NCI-H524 treated with DMSO at 0.1 percent for 48 hours (cell line): Measurements from ENCODE around the gene NDUFC2.
A peak's percentile ranks its signal among the peaks of the same experiment; 100 is the strongest.
"Not testable (repeated sequence)": the region's sequence is repeated elsewhere in the genome, so short reads cannot be mapped to it uniquely, and the experiment has no call there.

ENCODE experiments used
- DNase-seq: peaks from one replicate; lab custom pipeline; 2025; lab: John Stamatoyannopoulos, UW

NDUFC2 gene

DNA sequence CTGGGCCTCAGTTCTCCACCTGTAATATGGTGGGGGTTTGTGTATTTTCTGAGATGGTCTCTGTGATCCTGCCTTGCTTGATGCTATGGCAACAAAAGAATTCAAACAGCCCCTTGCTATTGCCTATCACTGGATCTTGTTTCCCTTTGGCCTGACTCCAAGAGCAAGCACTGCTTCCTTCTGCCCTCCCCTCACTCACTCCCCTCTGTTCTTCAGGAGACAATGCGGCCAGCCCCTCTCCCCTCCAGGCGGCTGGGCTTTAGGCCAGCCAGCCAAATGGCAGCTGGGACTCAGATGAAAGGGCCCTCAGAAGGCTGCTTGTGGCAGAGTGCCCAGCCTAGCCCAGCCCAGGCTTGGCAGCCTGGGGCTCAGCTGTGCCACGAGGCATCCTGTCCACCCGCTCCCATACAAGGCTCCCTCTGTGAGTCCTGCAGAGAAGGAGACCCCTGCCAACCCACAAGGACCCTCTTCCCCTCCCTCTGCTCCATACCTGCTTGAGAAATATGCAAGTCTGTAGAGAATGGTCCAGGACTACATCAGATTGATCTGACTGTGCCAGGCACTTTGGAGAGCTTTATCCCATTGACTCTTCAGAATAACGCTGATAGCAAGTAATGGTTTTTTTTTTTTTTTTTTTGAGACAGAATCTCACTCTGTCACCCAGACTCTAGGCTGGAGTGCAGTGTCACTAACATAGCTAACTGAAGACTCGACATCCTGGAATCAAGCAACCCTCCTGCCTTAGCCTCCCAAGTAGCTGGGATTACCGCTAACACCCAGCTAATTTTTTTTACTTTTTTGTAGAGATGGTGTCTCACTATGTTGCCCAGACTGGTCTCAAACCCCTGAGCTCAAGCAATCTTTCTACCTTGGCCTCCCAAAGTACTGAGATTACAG lies 49.0 kb downstream of the NDUFC2 start:
- peak; percentile 91 for DNase-seq

DNA sequence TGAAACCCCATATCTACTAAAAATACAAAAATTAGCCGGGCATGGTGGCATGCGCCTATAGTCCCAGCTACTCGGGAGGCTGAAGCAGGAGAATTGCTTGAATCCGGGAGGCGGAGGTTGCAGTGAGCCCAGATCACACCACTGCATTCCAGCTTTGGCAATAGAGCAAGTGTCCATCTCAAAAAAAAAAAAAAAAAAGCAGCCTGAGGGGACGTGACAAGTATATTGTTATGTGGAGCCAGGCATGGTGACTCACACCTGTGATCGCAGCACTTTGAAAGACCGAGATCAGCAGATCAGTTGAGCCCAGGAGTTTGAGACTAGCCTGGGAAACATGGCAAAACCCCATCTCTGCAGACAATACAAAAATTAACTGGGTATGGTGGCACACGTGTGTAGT lies 51.2 kb downstream of the NDUFC2 start:
- DNase-seq, result not testable (repeated sequence)

DNA sequence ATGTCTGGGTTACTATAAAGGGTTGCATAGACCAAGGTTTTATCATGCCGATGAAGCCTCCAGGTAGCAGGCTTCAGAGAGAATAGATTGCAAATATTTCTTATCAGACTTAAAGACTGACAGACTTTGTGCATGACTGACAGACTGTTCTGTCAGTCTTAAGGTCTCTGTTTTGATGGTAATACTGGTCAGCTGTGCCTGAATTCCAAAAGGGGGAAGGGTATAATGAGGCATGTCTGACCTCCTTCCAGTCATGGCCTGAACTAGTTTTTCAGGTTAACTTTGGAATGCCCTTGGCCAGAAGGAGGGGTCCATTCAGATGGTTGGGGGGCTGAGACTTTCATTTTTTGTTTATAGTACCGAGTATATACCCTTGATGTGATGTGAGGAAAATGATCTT lies 51.9 kb downstream of the NDUFC2 start:
- DNase-seq, result no peak

DNA sequence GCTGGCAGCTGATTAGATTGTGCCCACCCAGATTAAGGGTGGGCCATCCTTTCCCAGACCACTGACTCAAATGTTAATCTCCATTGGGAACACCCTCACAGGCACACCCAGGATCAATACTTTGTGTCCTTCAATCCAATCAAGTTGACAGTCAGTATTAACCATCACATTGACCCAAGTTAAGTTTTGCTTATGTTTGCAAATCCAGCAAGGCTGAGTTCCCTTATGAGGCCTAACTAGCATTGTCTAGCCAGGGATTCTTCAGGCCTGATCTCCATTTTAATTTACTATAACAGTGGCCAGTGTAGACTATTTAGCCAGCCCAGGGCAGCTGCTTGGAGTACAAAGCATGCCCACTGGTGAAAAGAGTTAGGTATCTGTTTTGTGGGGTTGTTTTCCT lies 54.3 kb downstream of the NDUFC2 start:
- DNase-seq, result no peak

DNA sequence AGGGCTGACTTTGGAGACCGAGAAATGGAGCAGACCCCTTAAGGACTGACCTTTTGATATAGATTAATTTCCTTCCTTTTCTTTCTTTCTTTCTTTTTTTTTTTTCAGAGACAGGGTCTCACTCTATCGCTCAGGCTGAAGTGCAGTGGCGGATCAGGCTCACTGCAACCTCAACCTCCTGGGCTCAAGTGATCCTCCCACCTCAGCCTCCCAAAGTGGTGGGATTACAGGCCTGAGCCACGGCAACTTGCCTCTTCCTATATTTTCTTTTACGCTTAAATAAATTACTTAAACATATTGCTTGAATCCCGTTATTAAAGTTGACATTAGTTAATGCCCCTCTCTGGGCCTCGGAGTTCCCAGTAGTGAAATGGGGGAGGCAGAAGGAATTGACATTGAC lies 56.2 kb downstream of the NDUFC2 start:
- no peak for DNase-seq

DNA sequence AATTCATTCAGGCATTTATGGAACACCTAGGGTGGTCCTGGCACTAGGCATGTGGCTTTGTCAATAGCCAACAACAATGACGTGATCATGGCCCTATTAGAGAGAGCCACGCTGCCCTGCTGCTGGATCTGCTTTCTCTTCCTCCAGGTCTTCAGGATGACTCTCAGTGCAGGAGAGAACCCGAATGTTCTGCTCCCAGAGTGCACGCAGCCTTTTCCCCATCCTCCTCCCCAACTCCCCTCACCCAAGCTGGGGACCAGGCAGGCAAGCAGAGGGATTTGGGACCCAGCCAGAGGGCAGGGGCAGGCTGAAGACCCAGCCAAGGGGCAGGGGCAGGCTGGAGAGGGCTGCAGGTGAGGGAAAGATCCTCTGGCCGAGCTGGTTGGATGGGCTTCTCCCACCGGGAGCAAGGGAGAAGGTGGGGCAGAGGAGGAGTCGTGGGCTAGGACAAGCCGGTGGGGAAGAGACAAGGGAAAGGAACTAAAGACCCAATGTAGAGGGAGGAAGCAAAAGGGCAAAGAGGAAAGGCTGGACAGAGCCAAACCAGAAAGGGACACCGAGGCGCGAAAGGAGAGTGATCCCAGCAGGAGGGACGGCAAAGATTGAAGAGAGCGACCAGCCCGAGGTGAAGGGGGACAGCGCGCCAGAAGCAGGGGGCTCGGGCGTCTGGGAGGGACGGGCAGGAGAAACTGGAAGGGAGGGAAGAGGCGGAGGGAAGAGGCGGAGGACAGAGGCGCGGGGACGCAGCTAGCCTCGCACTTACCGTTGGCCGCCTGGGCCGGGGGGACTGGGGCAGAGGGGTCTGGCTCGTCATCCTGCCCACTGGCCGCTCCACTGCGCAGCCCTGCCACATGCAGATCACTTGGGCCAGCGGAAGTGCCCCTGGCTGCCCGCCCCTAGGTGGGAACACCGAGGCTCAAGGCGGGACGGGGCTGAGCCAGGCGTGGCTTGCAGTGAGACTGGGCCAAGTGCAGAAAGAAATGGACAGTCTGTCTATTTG lies 57.0 kb downstream of the NDUFC2 start, which contains the start of gene KCTD14:
Gene KCTD14, minus strand, starts transcription at position 880 of the 1,000 bp plus-strand sequence. Its CDS starts 27 bp downstream, at position 853.
- no peak for DNase-seq

DNA sequence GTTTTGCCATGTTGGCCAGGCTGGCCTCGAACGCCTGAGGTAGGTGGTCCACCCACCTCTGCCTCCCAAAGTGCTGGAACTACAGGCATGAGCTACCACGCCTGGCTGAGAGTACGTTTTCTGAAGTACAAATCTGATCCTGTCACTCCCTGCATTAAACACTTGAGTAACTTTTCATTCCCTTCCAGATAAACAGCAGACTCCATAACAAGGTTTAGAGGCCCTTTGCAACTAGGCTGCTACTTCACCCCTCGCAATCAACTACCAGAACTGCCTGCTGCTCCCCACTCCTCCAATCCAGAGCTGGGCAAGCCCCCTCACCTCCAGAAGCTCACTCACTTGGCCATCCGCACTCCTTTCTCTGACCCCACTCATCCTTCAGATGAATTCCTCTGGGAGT lies 58.1 kb downstream of the NDUFC2 start:
- no peak for DNase-seq

DNA sequence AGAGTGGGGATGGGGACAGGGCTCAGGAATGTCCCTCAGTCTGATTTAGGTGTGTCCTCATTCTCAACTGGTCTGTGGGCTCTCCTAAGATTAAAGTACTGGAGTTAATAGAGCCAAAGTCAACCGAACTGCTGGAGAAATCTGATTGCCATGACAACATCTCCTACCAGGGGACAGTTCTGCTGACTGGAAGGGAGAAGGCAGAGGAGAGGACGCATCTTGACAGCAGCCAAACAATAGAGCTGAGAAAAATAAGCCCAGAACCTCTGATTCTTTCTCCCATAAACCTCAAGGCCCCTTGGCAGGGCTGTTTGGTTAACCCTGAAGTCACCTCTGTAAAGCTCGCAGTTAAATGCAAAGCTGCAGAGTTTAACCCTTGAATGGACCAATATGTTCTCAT lies 59.4 kb downstream of the NDUFC2 start:
- DNase-seq, result no peak

DNA sequence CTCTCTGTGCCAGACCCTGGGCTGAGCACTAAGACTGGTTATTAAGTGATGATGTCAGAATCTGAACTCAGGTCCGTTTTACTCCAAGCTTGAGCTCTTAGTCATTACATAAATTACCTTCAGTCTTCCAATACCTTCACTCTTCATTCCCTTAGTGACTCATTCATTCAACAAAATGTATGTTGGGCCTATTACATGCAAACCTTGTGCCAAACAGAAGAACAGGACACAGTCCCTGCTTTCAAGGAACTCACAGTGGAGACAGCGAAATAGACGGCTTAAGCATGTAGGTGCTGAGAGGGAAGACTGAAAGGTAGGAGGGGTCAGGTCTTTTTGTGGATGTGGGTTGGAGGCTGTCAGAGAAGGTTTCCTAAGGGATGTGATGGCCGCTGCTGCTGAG lies 59.9 kb downstream of the NDUFC2 start:
- DNase-seq, result no peak
